Bronchial epithelial cell (primary cell): Measurements from ENCODE around the gene SPIB. TPM values are rescaled to one million over a fixed set of nuclear protein-coding genes. Genes with fewer than 3 reads are reported as not detected.

Experiments used
- DNase-seq: peaks from one replicate; pipeline ENCODE4 v3.0.0-alpha.2; 2010; ENCODE audit warnings: low read depth
- FAIRE-seq: peaks from 2 replicates; lab custom pipeline; 2011; peaks lifted over from hg19 to GRCh38; lab: Jason Lieb, UNC
- H3K27me3 ChIP-seq: 2 replicates; pipeline ENCODE4 v1.5.1; 2011; ENCODE audit warnings: low read length; ENCODE audit not compliant: control insufficient read depth, insufficient read depth
- H3K36me3 ChIP-seq: 2 replicates; pipeline ENCODE4 v1.5.1; 2011; ENCODE audit warnings: low read length; ENCODE audit not compliant: control insufficient read depth, insufficient read depth
- H3K4me3 ChIP-seq: 2 replicates; pipeline ENCODE4 v1.5.1; 2011; ENCODE audit warnings: mild to moderate bottlenecking, low read depth, low read length, control low read depth
- CTCF ChIP-seq: IDR thresholded peaks from 2 replicates; pipeline ENCODE4 v1.5.1; 2011; ENCODE audit warnings: mild to moderate bottlenecking, moderate library complexity, low read length, control low read depth, inconsistent platforms; ENCODE audit not compliant: insufficient read depth, severe bottlenecking
- total RNA-seq: library from RNA; depleted of rRNA; stranded (reverse); fragments of >200 nt; gene quantifications from 2 replicates; pipeline ENCODE4 v1.2.1, GENCODE V29; 2014

The SPIB gene
- total RNA-seq, 1 donor from 2014 or later = not detected

- DNase-seq (no peak), FAIRE-seq (no peak)
- H3K36me3 ChIP-seq = peaks cover 3% of the 10 kb centered on the region
- no peak for TF ChIP-seq CTCF
- no peaks in the 10 kb centered on the region for H3K27me3 ChIP-seq
- H3K4me3 ChIP-seq = no peak overlapping the region
Measured at GRCh38 chr19:50406829-50407228, 11.9 kb upstream of the SPIB start.

GRCh38 chr19:50409347-50409746, 9.4 kb upstream of the SPIB start:
- DNase-seq = no peak
- TF ChIP-seq CTCF = no peak
- Histone ChIP-seq H3K27me3 (no peaks in the 10 kb centered on the region), H3K4me3 (no peak overlapping the region), H3K36me3 (peaks cover 3% of the 10 kb centered on the region)
- no peak for FAIRE-seq

- Histone ChIP-seq H3K36me3 (peaks cover 3% of the 10 kb centered on the region), H3K27me3 (no peaks in the 10 kb centered on the region), H3K4me3 (no peak overlapping the region)
- TF ChIP-seq CTCF = no peak
- DNase-seq (no peak), FAIRE-seq (no peak)
Measured at GRCh38 chr19:50410109-50410508, 8.6 kb upstream of the SPIB start.

- DNase-seq = no peak
- FAIRE-seq = no peak
- peaks cover 1% of the 10 kb centered on the region for H3K36me3 ChIP-seq
- no peak for TF ChIP-seq CTCF
- H3K4me3 ChIP-seq = no peak overlapping the region
- no peaks in the 10 kb centered on the region for H3K27me3 ChIP-seq
Measured at GRCh38 chr19:50412419-50412818, 6.3 kb upstream of the SPIB start.

GRCh38 chr19:50413096-50413495, 5.6 kb upstream of the SPIB start:
- H3K36me3 ChIP-seq = peaks cover 1% of the 10 kb centered on the region
- TF ChIP-seq CTCF = no peak
- FAIRE-seq = no peak

GRCh38 chr19:50413531-50413930, 5.2 kb upstream of the SPIB start:
- H3K4me3 ChIP-seq = no peak overlapping the region
- FAIRE-seq = no peak
- DNase-seq = no peak
- H3K27me3 ChIP-seq = no peaks in the 10 kb centered on the region
- H3K36me3 ChIP-seq = peaks cover 1% of the 10 kb centered on the region
- TF ChIP-seq CTCF = no peak

More at GRCh38 chr19:50413096-50413495, 5.6 kb upstream of the SPIB start:
- no peaks in the 10 kb centered on the region for H3K27me3 ChIP-seq
- no peak for DNase-seq
- H3K4me3 ChIP-seq = no peak overlapping the region
